DMS114 treated with DMSO at 0.1 percent for 48 hours (cell line): ENCODE data around the gene DOK4.

Experiments
- DNase-seq: peaks from one replicate; lab custom pipeline; 2025; ENCODE audit not compliant: unreplicated experiment; lab: John Stamatoyannopoulos, UW

The DOK4 gene

DNA sequence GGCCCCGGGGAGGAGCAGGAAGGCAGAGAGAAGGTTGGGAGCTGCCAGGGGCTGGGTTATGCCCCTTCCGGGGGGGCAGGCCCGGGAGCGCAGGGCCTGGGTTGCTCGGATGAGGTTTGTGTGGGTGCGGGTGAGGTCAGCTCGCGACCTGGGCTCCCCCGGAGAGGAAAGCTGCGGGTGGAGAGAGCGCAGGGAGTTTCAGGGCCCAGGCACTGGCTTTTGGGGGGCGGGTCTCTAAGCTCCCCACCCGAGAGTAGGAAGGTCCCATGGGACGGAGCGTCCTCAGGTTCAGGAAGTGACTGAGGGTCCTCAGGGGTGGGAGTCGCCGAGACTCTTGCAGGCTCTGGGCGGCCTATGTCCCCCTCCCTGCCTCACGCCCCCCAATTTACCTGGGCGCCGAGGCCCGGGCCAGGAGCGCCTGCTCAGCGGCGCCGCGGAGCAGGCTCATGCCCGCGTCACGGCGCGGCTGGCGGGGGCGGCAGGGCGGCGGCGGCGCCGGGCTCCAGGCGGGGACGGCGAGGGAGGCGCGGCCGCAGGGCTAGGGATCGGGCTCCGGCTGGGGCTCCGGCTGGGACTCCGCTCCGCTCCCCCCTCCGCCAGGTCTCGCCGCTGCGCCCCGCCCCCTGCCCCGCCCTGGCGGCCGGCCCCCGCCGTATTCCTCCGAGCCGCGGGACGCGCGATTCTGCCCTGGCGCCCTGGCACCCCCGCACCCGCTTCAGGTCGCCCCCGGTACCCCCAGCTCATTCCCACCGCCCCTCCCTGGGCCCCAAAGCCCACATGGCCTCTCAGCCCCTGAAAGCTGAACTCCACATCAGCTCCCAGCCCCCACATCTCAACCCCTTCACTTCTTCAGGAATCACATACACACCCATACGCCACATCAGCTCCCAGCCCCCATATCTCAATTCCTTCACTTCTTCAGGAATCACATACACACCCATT, at the start of gene DOK4:
Gene DOK4, minus strand, starts transcription at position 578 of the 942 bp plus-strand sequence. CDS start 6,986 bp downstream, outside the sequence.
- peak; percentile 31 for DNase-seq

DNA sequence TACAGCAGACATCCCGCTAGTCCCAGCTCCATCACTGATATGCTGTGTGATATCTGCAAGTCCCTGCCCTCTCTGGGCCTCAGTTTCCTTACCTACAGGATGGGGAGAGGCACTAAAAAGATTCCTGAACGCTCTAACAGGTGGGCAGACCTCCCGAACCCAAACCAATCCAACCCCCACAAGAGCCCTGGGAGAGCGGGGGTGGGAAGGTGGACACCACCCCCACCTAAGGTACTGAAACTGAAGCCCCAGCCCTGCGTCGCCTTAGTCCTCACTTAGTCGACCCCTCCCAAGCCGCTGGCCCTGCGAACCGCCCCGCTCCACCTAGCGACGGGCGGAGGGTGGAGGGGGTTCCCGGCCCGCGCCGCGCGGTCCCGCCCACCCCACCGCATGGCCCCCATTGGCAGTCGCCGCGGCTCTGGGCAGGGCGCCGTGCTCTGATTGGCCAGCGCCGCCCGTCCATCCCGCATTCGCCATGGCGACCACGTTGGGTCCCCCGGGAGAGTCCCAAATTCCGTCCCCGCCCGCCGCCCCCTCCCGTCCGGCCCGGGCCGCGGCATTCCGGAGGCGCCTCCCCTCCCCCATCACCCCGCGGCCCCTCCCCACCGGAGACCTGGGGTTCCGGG, 49.5 kb upstream of the DOK4 start:
- peak; percentile 86 for DNase-seq

DNA sequence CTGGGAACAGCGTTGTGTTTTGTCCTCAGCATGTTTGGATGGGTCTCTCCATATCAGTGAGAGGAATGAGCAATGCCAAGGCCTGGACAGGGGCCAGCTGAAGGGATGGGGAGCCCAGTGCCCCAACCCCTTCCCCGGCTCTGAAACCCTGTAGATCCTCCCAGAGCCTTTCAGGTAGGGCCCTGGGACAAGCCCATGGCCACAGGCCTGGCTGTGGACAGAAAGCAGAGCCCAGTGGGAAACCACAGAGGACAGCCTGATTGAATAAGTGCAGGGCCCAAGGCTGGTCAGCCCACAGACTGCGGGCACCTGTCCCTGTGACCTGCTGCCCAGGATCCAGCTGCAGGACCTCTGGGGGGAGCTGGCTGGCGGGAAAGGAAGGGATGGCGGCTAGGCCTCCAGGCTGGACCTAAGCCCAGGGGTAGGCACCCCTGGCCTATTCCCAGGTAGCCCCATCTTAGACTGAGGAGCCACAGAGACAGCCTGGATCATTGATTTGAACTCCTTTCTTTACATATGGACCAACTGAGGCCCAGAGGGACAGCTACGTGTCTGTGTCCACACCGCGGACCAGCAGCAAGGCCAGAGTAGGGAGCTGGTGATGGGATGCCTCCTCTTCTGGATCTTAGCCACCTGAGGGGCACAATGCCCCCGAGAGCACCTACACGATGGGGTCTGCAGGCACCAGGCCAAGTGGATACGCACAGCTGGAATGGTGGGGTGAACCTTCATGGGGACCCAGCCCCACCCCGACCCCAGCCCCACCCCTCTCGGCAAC, 48.8 kb upstream of the DOK4 start:
- no peak for DNase-seq

DNA sequence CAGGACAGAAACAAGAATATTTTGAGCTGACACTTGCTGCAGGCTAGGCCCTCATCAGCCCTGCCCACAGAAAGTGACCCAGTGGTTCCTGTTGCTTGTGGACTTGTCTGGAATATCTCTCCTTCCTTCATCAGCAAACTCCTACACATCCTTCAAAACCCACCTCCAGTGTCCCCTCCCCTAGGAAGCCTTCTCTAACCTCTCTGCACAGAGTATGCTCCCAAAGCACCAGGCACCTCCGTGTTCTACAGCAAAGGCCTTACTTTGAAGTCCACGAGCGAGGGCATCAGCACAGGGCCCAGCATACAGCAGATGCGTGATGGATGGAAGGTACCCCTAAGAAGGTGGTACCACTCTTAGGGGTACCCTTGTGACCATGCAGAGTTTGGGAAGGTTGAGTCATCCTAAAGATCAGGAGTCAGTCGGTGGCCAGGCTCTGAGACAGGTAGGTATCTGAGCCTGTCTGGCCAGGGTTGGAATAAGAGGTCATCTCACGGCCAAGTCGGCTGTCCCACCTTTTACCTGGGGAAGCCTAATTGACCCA, 48.1 kb upstream of the DOK4 start:
- DNase-seq: no peak

DNA sequence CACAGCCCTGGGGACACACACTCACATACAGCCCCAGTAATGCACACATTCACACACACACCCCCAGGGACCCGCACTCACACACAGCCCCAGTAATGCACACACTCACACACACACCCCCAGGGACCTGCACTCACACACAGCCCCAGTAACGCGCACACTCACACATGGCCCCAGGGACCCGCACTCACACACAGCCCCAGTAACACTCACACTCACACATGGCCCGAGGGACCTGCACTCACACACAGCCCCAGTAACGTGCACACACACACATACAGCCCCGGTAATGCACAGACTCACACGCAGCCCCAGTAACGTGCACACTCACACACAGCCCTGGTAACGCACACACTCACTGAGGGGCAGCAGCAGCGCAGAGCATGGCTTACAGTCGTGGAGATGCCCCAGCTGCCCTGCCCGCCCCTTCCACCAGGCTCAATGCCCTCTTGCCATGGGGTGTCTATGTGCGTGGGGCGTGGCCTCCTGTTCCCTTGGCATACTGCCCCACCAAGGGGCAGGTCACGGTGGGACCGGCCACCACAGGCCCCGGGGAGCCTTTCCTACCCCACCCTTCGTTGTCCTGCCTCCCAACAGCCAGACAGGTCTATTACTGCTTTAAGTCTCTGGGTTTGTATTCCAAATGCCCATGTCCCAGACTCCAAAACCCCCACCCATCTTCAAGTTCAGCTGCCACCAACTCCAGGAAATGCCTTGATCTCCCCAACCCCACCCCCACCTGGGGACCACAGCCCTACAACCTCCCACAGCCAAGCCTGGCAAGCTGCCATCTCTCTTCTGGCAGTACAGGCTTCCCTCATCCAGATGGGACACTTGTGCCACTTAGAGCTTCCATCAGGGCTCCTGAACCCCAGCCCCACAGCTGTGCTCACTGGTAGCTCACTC, 47.4 kb upstream of the DOK4 start:
- no peak for DNase-seq

DNA sequence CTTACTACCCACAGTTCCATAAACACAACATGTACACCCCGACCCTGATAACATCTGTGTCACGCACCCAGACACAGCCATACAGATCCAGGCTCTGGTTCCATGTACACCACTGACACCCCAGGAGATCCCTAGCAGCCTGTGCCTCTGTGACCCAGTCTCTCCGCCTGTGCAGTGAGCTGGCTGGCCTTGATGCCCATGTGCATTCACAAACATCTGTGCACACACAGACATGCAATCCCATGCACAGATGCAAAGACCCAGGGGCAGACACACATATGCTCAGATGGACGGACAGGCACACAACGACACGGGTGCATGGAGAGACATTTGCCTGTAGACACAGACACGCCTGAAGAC, 46.0 kb upstream of the DOK4 start:
- DNase-seq: no peak

DNA sequence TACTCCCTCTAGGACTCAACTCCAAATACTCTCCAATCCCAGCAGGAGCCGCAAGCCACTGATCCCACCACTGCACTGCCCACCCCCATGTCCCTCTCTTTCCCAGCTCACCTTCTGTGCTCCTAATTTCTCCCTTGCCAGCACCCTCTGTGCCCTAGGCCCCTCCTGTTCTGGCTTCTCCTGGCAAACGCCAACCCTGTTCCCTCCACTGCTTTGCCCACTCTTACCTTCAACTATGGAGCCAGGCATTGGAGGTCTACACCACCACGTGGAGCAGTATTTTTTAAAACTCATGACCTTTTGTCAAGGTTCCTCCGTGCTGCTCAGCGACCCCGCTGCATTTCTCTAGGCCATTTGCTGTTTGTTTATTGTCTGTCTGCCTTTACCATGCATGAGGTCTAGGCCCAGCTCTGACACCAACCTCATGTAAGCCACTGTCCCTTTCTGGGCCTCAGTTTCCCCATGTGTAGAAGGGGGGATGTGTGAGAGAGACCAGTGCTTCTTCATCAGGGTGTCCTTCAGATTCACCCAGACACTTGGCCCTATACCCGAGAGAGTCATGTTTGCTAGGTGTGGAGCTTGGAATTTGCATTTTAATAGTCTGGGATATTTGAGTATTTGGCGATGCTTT, 45.5 kb upstream of the DOK4 start:
- no peak for DNase-seq

DNA sequence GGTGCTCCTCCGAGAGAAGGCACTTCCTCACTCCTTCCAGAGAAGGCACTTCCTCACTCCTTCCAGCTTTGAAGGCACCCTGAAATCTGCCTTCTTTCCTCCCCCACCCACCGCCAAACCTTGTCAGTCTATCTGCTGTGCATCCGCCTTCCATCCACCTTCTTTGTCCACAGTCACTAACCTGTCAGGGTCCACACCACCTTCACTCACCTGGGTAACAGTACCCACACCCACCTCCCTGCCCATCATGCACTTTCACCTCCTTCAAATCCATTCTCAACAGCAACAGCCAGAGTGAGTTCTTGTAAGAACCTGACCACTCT, 44.9 kb upstream of the DOK4 start:
- no peak for DNase-seq

DNA sequence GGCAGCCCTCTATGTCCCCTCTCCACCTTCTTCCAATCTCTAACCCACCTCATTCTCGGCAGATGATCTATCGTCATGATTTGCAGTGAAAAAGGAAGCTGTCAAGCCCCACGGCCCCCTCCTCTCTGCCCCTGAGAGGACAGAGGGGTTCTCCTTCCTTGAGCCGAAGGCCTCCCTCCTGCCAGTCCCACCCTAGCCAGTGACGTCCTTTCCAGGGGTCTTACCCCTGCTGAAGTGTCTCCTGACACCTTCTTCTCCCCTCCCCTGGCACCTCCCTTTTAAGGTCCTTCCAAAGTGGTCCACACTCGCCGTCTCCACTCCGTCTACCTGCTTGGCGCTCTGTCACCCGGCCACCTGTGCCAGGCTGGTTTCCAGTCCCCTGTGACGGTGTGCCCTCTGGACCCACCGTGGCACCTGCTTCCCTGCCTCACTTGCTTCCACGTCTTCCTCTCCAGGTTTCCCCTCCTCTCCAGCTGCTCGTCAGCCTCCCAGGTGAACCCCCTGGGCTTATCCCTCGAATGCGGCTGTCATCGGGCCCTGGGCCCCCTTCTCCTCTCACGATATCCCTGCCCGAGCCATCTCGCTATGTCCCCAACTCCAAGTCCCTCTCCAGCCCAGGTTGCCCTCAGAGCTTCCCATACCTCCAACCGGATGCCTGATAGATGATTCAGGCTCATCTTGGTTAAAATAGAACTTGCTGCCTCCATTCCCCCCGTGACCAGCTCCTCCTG, 44.4 kb upstream of the DOK4 start:
- DNase-seq: no peak

DNA sequence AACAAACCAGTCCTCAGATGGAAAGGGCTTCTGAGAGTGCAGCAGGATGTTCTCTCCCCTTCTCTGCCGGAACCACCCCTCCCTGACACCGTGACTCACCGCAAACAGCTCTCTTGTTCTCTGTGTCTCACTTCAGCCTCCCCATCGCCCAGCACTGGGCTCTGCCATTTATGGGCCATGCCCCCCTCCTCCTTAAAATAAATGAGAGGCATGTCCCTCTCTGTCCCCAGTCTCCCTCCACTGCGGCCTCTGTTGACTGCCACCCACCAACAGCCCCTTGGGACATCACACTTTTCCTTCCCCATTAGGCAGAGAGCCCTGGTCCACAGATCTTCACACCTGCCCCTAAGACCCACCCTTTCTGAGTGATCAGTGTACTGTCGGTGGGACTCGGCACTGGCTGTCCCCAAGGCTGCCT, 43.8 kb upstream of the DOK4 start:
- no peak for DNase-seq

DNA sequence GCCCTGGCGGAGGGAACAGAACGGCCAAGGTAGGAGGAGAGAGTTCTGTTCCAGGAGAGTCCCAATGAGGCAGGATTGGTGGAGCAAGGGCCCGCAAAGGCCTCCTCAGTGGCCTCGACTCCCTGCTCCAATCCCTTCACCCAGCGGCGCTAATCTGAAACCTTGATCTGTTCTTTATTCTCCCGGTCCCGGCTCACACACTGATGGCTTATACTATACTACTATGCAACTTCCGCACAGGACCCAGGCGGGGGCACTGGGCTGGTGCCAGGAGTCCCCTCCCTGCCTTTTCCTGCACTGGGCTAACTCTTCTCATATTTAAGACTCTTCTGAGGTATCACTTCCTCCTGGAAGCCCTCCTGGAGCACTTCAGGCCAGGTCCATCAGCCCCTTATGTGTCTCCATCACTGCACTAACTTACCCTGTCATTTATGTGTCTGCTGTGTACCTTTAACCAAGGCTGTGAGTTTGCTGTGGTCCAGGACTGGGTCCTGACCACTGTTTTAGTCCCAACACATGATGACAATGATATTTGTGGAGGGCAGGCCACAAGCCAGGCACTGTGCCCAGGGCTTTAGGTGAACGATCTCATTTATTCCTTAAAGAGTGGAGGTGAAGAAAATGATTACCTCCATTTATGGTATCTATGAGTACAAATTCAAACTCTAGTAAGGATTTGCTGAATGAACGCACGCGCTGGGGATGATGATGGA, 43.3 kb upstream of the DOK4 start:
- no peak for DNase-seq

DNA sequence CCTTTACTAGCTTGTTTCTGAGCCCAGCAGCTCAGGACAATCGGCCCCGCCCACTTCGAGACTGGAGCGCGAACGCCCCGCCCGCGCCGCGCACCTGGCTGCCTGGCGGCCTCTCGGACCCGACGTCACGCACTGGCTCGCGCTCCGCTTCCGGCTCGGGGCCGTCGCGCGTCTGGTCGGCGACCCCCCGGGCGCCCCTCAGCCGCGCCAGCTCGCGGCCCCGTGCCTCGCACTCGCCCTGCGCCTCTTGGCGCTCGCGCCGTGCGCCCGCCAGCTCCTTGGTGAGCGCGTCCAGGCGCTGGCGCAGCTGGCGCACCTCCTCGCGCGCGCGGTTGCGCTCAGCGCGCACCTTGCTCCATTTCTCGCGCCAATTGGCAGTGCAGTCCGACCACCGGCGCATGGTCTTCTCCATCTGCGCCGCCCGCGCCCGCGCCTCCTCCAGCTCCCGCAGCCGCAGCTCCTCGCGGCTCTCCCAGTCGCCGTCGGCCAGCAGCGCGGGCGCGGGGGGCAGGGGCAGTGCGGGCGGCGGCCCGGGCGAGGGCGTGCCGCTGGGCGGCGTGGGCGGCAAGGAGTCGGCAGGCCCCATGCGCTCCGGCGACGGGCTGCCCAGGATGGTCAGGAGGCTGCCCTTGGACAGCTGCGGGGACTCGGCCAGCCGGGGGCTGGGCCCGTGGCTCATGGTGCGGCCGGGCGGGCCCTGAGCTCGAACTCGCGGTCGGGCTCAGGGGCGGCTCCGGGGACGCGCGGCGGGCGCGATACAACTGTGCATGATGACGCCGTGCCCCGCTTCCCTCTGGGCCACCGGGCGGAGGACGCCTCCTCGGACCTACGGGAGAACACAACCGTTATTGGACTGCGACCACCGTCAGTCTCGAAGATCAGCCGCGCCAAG, 42.5 kb upstream of the DOK4 start:
- no peak for DNase-seq

DNA sequence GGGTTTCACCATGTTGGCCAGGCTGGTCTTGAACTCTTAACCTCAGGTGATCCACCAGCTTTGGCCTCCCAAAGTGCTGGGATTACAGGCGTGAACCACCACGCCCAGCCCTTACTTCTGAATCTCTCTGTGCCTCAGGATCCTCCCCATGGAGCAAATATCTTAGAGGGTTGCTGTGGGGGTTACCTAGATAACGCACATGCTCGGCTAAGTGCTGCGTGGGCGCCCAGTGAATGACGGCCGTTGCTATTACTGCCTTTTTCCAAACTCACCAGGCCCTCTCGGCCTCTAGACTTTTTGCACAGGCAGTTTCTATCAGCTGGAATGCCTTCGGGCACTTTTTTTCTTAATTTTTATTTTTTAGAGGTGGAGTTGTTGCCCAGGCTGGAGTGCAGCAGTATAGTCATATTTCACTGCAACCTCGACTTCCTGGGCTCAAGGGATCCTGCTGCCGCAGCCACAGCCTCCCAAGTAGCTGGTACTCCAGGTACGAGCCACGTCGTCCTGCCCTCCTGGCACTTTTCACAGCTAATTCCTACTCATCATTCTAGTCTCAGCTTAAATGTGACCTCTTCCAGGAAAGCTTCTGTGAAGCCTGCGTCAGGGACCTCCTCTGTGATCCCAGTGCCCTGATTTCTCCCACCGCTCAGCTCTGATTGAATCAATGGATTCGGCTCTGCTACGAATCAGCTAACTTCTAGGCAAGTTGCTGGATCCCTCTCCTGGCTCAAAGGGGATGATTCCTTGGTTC, 41.5 kb upstream of the DOK4 start:
- no peak for DNase-seq

DNA sequence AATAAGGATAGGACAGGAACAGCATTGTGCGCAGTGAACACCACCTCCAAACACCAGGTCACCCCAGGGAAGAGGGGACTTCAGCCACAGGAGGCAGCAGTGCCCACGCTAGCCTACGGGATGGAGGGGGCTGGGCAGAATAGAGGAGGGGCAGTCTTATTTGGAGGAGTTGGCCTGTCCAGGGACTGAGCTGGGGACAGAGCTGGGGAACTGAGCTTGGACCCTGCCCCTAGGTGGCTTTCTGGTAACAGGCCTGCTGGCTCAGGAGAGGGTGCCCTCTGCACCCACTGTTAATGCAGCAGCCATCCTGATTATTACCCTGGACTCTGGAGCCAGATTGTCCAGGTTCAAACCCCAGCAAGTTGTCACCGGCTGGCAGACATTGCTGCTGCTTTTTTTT, 40.7 kb upstream of the DOK4 start:
- no peak for DNase-seq

DNA sequence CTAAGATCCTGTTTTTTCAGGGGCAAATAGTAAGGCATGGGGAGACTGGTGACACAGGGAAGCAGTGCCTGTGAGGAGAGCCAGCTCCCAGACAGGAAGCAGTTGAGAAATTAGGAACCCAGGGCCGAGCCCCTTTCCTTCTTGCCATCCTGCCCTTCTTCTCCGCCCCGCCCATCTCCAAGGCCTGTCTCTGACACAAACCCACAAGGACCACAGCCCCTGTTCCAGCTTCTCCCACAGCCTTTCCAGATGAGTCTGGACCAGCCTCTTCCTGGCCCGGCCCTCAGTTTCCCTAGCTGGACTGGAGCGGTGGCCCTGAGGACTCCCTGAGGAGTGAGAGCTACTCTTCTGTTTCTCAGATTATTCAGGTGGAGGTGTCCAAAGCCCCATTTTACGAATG, 40.2 kb upstream of the DOK4 start:
- DNase-seq: no peak

DNA sequence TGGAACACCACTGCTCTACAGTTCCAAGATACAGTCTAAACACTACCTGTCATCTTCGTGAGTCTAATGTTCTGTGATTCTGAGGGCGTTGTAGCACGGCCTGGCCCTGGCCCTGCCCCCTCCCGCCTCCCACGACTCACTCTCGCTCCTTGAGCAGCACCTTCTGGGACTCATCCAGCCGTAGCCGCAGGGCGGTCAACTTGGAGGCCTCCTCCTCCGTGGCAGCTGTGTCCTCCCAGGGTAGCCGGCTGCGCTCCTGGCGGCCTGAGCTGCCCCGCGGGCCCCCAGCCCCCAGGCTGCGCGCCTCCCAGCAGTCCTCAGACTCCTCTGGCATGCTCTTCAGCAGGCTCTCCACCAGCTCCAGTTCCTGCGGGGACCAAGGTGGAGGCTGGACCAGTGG, 39.5 kb upstream of the DOK4 start:
- no peak for DNase-seq

DNA sequence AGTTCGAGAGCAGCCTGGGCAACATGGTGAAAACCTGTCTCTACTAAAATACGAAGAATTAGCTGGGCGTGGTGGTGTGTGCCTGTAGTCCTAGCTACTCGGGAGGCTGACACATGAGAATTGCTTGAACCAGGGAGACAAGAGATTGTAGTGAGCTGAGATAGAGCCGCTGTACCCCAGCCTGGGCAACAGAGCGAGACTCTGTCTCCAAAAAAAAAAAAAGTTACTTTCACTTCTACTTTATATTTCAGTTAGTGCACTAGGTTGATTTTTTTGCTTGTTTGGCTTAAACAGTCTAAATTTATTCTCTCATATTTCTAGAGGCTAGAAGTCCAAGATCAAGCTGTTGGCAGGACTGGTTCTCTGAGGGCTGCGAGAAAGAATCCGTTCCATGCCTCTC, 36.7 kb upstream of the DOK4 start:
- no peak for DNase-seq
